NCI-H82 treated with DMSO at 0.1 percent for 48 hours (cell line): Measurements from ENCODE around the gene CCDC54.

Experiments used
- DNase-seq: peaks from one replicate; lab custom pipeline; 2025; ENCODE audit not compliant: unreplicated experiment; lab: John Stamatoyannopoulos, UW

The CCDC54 gene

GRCh38 chr3:107392549-107393165 lies 15.4 kb downstream of the CCDC54 start:
- no peak for DNase-seq

DNA sequence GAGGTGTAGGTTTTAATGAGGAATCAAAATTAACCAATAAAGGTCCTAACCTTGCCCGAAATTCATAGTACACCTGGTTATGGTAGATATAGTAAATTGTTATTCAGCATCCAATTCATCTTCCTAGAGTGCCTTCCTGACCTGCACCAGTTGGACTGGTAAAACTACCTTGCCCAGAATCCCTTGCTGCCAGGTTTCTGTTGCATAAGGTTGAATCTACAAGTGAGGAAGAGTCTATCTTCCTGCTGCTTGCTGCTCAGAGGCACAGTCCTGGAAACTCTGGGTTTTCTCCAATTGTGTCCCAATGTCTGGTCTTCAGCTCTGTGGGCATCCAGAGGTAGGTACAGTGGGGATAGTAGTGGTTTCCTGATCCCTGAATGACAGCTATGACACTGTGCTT lies 17.3 kb downstream of the CCDC54 start:
- no peak for DNase-seq

GRCh38 chr3:107395066-107395465 lies 17.8 kb downstream of the CCDC54 start:
- no peak for DNase-seq

- DNase-seq: no peak
Measured at GRCh38 chr3:107401301-107401700, 24.1 kb downstream of the CCDC54 start.

GRCh38 chr3:107402214-107402613 lies 25.0 kb downstream of the CCDC54 start:
- DNase-seq: no peak

DNA sequence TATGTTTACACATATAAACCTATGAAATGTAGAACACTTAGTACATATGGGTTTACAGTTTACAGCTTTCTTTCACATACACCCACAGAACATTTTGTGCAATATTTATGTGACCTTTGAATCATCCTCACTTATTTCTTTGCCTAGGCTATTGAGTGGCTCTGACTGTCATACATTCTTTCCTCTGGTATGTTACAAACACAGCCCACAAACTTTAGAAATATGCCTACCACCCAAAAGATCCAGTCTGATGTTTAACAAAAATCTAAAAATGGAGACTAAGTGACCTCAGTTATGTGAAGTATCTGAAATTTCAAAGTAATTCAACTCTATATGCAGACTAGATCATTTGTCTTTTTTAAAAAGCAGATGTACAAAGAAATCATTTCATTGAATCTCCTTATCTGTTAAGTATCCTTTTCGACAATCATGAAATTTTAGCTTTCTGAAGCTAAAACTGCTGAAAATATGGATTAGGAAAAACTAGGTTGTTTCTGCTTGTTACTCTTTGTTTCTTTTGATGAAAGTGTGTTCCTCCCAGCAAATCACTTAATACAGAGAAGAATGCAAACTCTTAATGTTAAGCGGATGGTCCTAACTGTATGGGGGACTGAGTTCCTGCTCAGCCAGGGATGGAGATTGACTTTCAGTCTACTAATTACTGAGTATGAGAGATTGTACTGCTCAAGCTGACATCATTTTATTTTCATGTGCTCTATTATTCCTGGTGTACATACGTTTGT lies 27.7 kb downstream of the CCDC54 start:
- no peak for DNase-seq

DNA sequence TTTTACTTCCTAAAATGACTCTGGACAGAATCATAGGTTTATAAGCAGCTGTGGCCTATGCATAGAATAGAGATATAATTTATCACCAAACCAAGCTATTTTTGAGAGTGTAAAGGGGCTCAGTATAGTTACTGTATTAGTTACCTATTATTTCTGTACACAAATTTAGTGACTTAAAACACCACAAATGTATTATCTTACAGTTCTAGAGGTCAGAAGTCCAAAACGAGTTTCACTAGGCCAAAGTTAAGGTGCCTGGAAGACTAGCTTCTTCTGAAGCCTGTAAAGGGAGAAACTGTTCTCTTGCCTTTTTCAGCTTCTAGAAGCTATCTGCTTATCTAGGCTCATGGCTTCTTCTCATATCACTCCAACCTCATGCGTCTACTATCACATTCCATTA lies 30.1 kb downstream of the CCDC54 start:
- DNase-seq: no peak

DNA sequence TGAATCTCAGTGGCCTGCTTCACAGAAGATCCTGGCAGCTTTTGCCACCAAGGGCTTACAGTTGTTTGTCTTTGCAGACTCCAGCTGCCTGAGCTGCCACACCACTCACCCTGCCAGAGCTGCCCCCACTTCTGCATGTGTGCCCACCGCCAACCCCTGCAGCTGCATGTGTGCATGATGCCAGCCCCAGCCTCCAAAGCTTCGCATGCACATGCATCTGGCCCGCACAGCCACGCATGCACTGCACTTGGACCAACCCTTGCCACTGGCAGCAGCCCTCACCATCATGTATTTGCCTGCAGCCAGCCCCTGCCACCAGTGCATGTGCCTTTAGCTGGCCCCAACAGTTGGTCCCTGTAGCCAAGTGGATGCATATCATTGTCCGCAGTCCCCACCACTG lies 31.3 kb downstream of the CCDC54 start:
- DNase-seq: no peak

DNA sequence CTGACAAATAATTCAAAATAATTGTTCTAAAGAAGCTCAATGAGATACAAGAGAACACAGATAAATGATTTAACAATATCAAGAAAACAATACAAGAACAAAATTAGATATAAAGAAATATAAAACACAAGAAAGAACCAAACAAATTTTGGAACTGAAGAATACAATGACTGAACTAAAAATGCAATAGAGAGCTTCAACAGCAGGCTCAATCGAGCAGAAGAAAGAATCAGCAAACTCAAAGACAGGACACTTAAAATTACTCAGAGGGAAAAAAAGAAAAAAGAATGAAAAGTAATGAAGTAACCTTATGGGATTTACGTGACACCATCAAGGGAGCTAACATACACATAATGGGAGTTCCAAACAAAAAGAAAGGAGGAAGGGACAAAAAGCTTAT lies 32.1 kb downstream of the CCDC54 start:
- DNase-seq: no peak

DNA sequence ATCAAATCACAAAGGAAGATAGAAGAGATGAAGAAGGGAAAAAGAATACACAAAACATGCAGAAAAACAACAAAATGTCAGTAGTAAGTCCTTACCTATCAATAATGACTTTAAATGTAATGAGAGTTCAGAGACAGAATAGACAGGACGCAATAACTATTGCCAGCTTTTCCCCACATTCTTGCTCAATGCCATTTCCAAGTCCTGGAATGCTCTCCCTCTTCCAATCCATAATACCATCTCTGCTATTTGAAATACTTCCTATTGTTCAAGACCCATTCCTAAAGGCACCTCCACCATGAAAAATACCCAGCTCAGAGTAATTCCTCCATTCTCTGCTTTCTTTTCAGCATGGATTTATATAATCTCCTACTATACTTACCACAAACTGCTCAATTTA lies 33.4 kb downstream of the CCDC54 start:
- DNase-seq: no peak

DNA sequence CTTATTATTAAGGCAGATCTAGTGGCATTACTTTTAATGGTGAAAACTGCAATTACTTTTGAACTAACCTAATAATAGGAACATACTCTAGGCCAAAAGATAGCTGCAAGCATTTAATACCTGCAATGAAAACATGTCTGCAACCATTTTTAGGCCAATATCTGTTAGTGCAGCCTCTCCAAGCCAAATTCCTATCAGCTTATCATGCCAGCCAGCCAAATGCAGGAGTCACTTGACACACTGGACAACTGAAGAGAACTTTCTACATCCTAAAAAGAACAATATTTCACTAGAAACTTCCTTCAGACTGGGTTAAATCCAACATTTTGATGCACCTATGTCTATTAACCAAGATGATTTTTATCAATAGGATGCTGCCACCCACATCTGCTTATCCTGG lies 33.8 kb downstream of the CCDC54 start:
- DNase-seq: no peak

GRCh38 chr3:107411779-107412178 lies 34.5 kb downstream of the CCDC54 start:
- no peak for DNase-seq

GRCh38 chr3:107412376-107412775 lies 35.1 kb downstream of the CCDC54 start:
- no peak for DNase-seq

DNA sequence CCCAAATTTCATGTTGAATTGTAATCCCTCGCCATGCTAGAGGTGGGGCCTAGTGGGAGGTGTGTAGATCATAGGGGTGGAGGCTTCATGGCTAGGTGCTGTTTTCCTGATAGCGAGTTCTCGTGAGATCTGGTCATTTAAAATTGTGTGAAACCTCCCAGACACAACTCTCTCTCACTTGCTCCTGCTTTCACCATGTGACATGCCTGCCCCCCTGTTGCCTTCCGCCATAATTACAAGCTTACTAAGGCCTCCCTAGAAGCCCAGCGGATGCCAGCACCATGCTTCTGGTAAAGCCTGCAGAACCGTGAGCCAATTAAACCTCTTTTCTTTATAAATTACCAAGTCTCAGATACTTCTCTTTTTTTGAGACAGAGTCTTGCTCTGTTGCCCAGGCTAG lies 36.0 kb downstream of the CCDC54 start:
- no peak for DNase-seq

DNA sequence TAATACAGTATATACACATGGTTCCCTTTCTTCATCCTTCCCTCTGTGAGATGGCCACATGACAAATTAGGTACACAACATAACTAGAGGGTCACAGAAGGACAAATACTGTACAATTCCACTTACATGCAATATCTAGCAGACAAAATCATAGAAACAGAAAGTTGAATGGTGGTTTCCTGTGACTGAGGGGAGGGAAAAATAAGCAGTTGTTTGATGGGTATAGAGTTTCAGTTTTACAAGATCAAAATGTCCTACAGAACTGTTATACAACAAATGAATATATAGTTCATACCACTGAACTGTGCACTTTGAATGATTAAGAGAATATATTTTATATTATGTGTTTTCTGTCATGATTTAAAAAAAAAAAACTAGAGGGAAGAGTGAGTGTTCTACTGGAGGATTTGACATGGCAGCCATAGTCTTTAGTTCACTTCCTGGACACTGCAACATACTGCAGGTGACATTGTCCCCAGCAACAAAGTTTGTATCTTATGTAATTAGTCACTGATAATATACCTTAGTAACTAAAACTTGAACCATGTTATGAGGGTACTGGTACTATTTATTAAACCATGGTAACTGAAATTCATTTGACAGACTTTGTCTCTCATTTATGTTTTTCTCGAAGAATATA lies 37.2 kb downstream of the CCDC54 start:
- no peak for DNase-seq

DNA sequence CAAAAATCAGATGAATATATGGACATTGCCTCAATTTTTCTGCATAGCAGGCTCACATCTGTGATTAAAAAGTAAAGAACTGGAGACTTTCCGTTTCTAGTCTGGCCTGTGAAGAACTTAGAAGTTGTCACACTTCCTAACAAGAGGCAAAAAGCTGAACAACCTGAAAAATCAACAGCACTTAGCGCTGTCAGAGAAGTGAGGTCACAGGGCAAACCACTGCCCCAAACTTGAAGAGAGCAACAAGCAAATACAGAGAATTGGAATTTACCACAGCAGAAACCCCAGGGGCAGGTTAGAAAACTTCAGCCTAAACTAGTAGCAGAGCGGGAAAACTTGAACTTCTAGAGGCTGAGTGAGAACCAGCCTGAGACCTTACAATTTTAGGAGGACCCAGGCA lies 38.9 kb downstream of the CCDC54 start:
- DNase-seq: no peak

DNA sequence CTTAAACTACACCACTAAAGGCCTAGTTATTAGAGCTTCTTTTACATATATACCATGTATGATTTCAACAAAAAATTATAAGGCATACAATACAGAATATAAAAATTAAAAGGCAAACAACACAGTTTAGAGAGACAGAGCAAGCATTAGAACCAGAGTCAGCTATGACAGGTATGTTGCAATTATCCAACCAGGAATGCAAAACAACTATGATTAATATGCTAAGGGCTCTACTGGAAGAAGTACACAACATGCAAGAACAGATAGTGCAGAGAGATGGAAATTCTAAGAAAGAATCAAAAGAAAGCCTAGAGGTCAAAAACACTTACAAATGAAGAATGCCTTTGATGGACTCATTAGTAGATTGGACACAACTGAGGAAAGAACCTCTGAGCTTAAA lies 39.6 kb downstream of the CCDC54 start:
- DNase-seq: no peak

DNA sequence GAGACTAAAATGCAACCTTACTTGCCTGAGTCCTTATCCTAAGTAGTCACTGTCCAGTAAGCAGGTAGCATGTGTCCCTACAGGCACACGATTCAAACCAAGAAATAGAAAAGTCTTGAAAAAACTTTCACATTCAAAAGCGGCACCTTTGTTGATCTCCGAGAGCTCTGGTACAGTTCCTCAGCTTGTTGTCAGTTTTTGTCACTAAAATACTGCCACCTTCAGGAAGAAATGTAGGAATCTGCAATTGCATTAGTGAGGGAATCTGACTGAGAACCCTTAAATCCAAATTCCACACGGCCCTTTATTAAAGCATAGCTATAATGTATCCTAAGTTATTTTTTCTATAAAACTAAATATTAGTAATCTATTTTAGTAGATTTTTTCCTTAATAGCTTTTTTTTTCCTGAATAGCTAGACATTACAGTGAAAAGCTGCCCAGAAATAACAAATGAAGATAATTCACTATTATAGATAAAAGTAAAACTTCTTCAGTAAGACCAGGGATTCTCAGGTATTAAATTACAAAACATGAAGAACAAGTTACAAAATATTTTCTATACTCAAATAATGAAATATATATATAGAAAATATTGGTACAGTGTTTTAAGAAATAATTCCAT lies 44.0 kb downstream of the CCDC54 start:
- DNase-seq: peak; percentile 56

DNA sequence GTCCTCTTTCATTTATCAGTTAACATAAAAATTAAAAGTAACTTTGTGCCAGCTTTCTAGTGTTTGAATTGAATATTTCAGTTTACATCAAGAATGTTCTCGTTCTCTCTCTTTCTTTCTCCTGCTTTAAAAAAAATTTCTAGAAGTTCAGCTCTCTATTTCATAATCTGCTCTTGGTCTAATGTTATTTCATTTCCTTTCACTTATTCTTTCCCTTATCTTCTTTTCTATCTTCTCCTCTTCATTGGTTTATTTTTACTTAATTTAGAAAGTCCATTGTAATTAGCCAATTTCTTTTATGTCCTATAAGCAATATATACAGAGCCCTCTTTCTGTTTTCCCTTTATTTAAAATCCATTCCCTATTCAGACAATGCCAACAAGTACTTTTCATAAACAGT lies 44.6 kb downstream of the CCDC54 start:
- no peak for DNase-seq

- no peak for DNase-seq
Measured at GRCh38 chr3:107425033-107425432, 47.8 kb downstream of the CCDC54 start.

GRCh38 chr3:107426223-107426622 lies 49.0 kb downstream of the CCDC54 start:
- DNase-seq: no peak
